Activated CD4-positive, alpha-beta T cell treated with anti-CD3 and anti-CD28 coated beads for 36 hours (primary cell): Measurements from ENCODE around the gene ETS1. TPM values are rescaled to one million over a fixed set of nuclear protein-coding genes. Genes with fewer than 3 reads are reported as not detected.

ENCODE experiments used
- ATAC-seq: fragments of 200-7000 bp; cut with Tn5 transposase; one replicate; pipeline ENCODE4 v1.10.0; 2021; ENCODE audit warnings: mild to moderate bottlenecking, moderate library complexity
- CTCF ChIA-PET: fragments of 350-600 bp; sonication (Branson Sonifier 250); formaldehyde crosslinking; loops from one replicate; lab custom pipeline; 2021; ENCODE audit warnings: antibody characterized with exemption; lab: Charles Lee
- POLR2A ChIA-PET: fragments of 350-600 bp; sonication (Branson Sonifier 250); formaldehyde crosslinking; loops from one replicate; lab custom pipeline; 2021; ENCODE audit warnings: antibody characterized with exemption, inconsistent platforms; lab: Charles Lee
- DNase-seq: peaks from one replicate; pipeline ENCODE4 v3.0.0-alpha.2; 2020
- H3K27ac Mint-ChIP-seq: one replicate; pipeline ENCODE4 v1.8.0; 2021; ENCODE audit warnings: mixed read lengths
- H3K27me3 Mint-ChIP-seq: one replicate; pipeline ENCODE4 v1.8.0; 2021; ENCODE audit warnings: mixed read lengths
- H3K36me3 Mint-ChIP-seq: one replicate; pipeline ENCODE4 v1.8.0; 2021; ENCODE audit warnings: low read depth, mixed read lengths
- H3K4me1 Mint-ChIP-seq: one replicate; pipeline ENCODE4 v1.8.0; 2021; ENCODE audit warnings: mixed read lengths
- H3K4me3 Mint-ChIP-seq: one replicate; pipeline ENCODE4 v1.8.0; 2021; ENCODE audit warnings: mild to moderate bottlenecking, moderate library complexity, mixed read lengths
- H3K9me3 Mint-ChIP-seq: one replicate; pipeline ENCODE4 v1.8.0; 2021; ENCODE audit warnings: low read depth, mixed read lengths
- intact Hi-C, 2 experiments: fragments of 100-400 bp; cut with DNase I in 1 of 2; cut with micrococcal nuclease in 1 of 2; formaldehyde crosslinking; loops; one replicate each; pipeline versions ENCODE4 v1.14.2 to v1.15.1; 2022 to 2024; cut with DNase I, micrococcal nuclease
- total RNA-seq, 2 experiments: library from RNA; stranded (reverse); gene quantifications; one replicate each; pipeline ENCODE4 v1.2.3, GENCODE V29; 2021

The ETS1 gene
- total RNA-seq, 2 experiments from 2014 or later: 410 to 449 TPM

- DNase-seq (no peak), ATAC-seq (no peak)
- peaks cover 93% of the 10 kb centered on the region for H3K4me1 Mint-ChIP-seq
- no peaks in the 10 kb centered on the region for H3K9me3 Mint-ChIP-seq
- H3K36me3 Mint-ChIP-seq: peaks cover 97% of the 10 kb centered on the region
- peak overlapping the region; percentile 99 for H3K27ac Mint-ChIP-seq
- peak overlapping the region; percentile 26 for H3K4me3 Mint-ChIP-seq
- CTCF ChIA-PET: interaction anchor here (0.9 to 3.3 kb wide), 6 partner anchors 9 to 169 kb away, joined by 3 to 23 read pairs (median 4); no protein-coding TSS in a partner anchor
- intact Hi-C loops: loop anchor here in 1 of 2 experiments (10.0 kb wide), 1 partner anchor 372 kb away; no protein-coding TSS in a partner anchor
- POLR2A ChIA-PET: interaction anchor here (0.7 to 1.4 kb wide), 4 partner anchors 40 to 123 kb away, joined by 3 to 6 read pairs (median 4); no protein-coding TSS in a partner anchor
- H3K27me3 Mint-ChIP-seq: no peaks in the 10 kb centered on the region
These were observed 124.4 kb downstream of the ETS1 start for GRCh38 chr11:128462922-128463321.

- DNase-seq (no peak), ATAC-seq (no peak)
- peaks cover 97% of the 10 kb centered on the region for H3K36me3 Mint-ChIP-seq
- H3K4me1 Mint-ChIP-seq: peaks cover 89% of the 10 kb centered on the region
- CTCF ChIA-PET: interaction anchor here (0.6 to 0.7 kb wide), 2 partner anchors 297 to 305 kb away, joined by 3 read pairs; no protein-coding TSS in a partner anchor
- POLR2A ChIA-PET: interaction anchor here (0.8 to 0.9 kb wide), 2 partner anchors 10 to 56 kb away, joined by 3 read pairs; no protein-coding TSS in a partner anchor
- no peaks in the 10 kb centered on the region for H3K27me3 Mint-ChIP-seq
- H3K27ac Mint-ChIP-seq: peak overlapping the region; percentile 99
- intact Hi-C loops: loop anchor here in 1 of 2 experiments (10.0 kb wide), 1 partner anchor 373 kb away; no protein-coding TSS in a partner anchor
- no peaks in the 10 kb centered on the region for H3K9me3 Mint-ChIP-seq
- no peak overlapping the region for H3K4me3 Mint-ChIP-seq
These were observed 125.2 kb downstream of the ETS1 start for GRCh38 chr11:128462189-128462588.

- Mint-ChIP-seq H3K36me3 (peaks cover 87% of the 10 kb centered on the region), H3K27me3 (no peaks in the 10 kb centered on the region), H3K4me1 (peaks cover 85% of the 10 kb centered on the region), H3K4me3 (no peak overlapping the region), H3K9me3 (no peaks in the 10 kb centered on the region), H3K27ac (no peak overlapping the region)
- ChIA-PET POLR2A (interaction anchor here (0.6 kb wide), 2 partner anchors 14 to 46 kb away, joined by 3 read pairs; no protein-coding TSS in a partner anchor), CTCF (interaction anchor here (1.0 to 1.7 kb wide), 6 partner anchors 33 to 172 kb away, joined by 3 to 5 read pairs (median 3); no protein-coding TSS in a partner anchor)
- intact Hi-C loops: no loop called here
- ATAC-seq: no peak
- DNase-seq: no peak
These were observed 129.0 kb downstream of the ETS1 start for GRCh38 chr11:128458321-128458720.

GRCh38 chr11:128457874-128458273, 129.5 kb downstream of the ETS1 start:
- H3K9me3 Mint-ChIP-seq: no peaks in the 10 kb centered on the region
- no peak for DNase-seq
- no peaks in the 10 kb centered on the region for H3K27me3 Mint-ChIP-seq
- ChIA-PET CTCF (interaction anchor here (0.7 to 1.7 kb wide), 8 partner anchors 33 to 367 kb away, joined by 3 to 5 read pairs (median 3); no protein-coding TSS in a partner anchor), POLR2A (no interaction called here)
- no peak overlapping the region for H3K27ac Mint-ChIP-seq
- no peak overlapping the region for H3K4me3 Mint-ChIP-seq
- H3K36me3 Mint-ChIP-seq: peaks cover 84% of the 10 kb centered on the region
- intact Hi-C loops: no loop called here
- peaks cover 85% of the 10 kb centered on the region for H3K4me1 Mint-ChIP-seq
- ATAC-seq: no peak

GRCh38 chr11:128456566-128457268, 130.6 kb downstream of the ETS1 start:
- DNase-seq: peak; percentile 34
- Mint-ChIP-seq H3K27me3 (no peaks in the 10 kb centered on the region), H3K27ac (peak overlapping the region; percentile 82), H3K9me3 (no peaks in the 10 kb centered on the region), H3K4me1 (peaks cover 84% of the 10 kb centered on the region), H3K4me3 (no peak overlapping the region), H3K36me3 (peaks cover 74% of the 10 kb centered on the region)
- peak; percentile 4 for ATAC-seq
- CTCF ChIA-PET: interaction anchor here (0.6 to 1.7 kb wide), 5 partner anchors 8 to 291 kb away, joined by 3 to 4 read pairs (median 3); no protein-coding TSS in a partner anchor
- intact Hi-C loops: no loop called here
- POLR2A ChIA-PET: interaction anchor here (0.7 kb wide), 1 partner anchor 10 kb away, joined by 3 read pairs; no protein-coding TSS in a partner anchor

GRCh38 chr11:128455766-128456165, 131.6 kb downstream of the ETS1 start:
- no peak for ATAC-seq
- H3K27ac Mint-ChIP-seq: peak overlapping the region; percentile 22
- ChIA-PET POLR2A (interaction anchor here (0.6 kb wide), 1 partner anchor 11 kb away, joined by 3 read pairs; no protein-coding TSS in a partner anchor), CTCF (interaction anchor here (0.8 to 1.2 kb wide), 2 partner anchors 33 to 285 kb away, joined by 3 to 4 read pairs; no protein-coding TSS in a partner anchor)
- peaks cover 69% of the 10 kb centered on the region for H3K36me3 Mint-ChIP-seq
- no peak for DNase-seq
- H3K4me1 Mint-ChIP-seq: peaks cover 81% of the 10 kb centered on the region
- no peaks in the 10 kb centered on the region for H3K27me3 Mint-ChIP-seq
- no peak overlapping the region for H3K4me3 Mint-ChIP-seq
- intact Hi-C loops: no loop called here
- no peaks in the 10 kb centered on the region for H3K9me3 Mint-ChIP-seq

- intact Hi-C loops: no loop called here
- peaks cover 58% of the 10 kb centered on the region for H3K36me3 Mint-ChIP-seq
- H3K27me3 Mint-ChIP-seq: no peaks in the 10 kb centered on the region
- ChIA-PET POLR2A (interaction anchor here (0.6 kb wide), 1 partner anchor 256 kb away, joined by 3 read pairs; no protein-coding TSS in a partner anchor), CTCF (interaction anchor here (0.6 kb wide), 1 partner anchor 21 kb away, joined by 3 read pairs; no protein-coding TSS in a partner anchor)
- no peak overlapping the region for H3K4me3 Mint-ChIP-seq
- H3K9me3 Mint-ChIP-seq: no peaks in the 10 kb centered on the region
- H3K27ac Mint-ChIP-seq: peak overlapping the region; percentile 68
- DNase-seq (no peak), ATAC-seq (peak; percentile 28)
- peaks cover 83% of the 10 kb centered on the region for H3K4me1 Mint-ChIP-seq
These were observed 133.7 kb downstream of the ETS1 start for GRCh38 chr11:128453444-128454336.

GRCh38 chr11:128451652-128452470, 135.5 kb downstream of the ETS1 start:
- ChIA-PET POLR2A (interaction anchor here (0.6 to 0.9 kb wide), 2 partner anchors 10 to 13 kb away, joined by 3 read pairs; no protein-coding TSS in a partner anchor), CTCF (interaction anchor here (1.4 kb wide), 1 partner anchor 110 kb away, joined by 4 read pairs; no protein-coding TSS in a partner anchor)

GRCh38 chr11:128450882-128451651, 136.3 kb downstream of the ETS1 start:
- Mint-ChIP-seq H3K9me3 (peaks cover 8% of the 10 kb centered on the region), H3K4me3 (no peak overlapping the region), H3K27ac (peak overlapping the region; percentile 9), H3K36me3 (peaks cover 35% of the 10 kb centered on the region), H3K27me3 (no peaks in the 10 kb centered on the region), H3K4me1 (peaks cover 83% of the 10 kb centered on the region)
- ChIA-PET POLR2A (no interaction called here), CTCF (interaction anchor here (1.2 kb wide), 1 partner anchor 177 kb away, joined by 3 read pairs; no protein-coding TSS in a partner anchor)
- no peak for DNase-seq
- intact Hi-C loops: no loop called here
- ATAC-seq: no peak

More at GRCh38 chr11:128451652-128452470, 135.5 kb downstream of the ETS1 start:
- peak; percentile 15 for ATAC-seq
- Mint-ChIP-seq H3K4me3 (no peak overlapping the region), H3K27ac (peak overlapping the region; percentile 86), H3K27me3 (no peaks in the 10 kb centered on the region), H3K9me3 (peaks cover 4% of the 10 kb centered on the region), H3K36me3 (peaks cover 40% of the 10 kb centered on the region), H3K4me1 (peaks cover 83% of the 10 kb centered on the region)
- intact Hi-C loops: no loop called here
- no peak for DNase-seq
